Vagina (tissue), 2 donors: ENCODE data around the gene ALDH1A1. TPM values are rescaled to one million over a fixed set of nuclear protein-coding genes. Genes with fewer than 3 reads are reported as not detected.

Source experiments
- DNase-seq, 2 donors: peaks; one replicate each; pipeline ENCODE4 v3.0.0-alpha.2; 2017; ENCODE audit errors: extremely low spot score in 2 of 2
- H3K27ac ChIP-seq: fragments of 200-600 bp; sonication (generic); one replicate; pipeline ENCODE4 v1.5.1; 2019
- H3K27me3 ChIP-seq: fragments of 200-600 bp; sonication (generic); one replicate; pipeline ENCODE4 v1.5.1; 2019
- H3K36me3 ChIP-seq, 2 donors: fragments of 200-600 bp; sonication (generic); one replicate each; pipeline ENCODE4 v1.5.1; 2017 to 2019
- H3K4me1 ChIP-seq: fragments of 200-600 bp; sonication (generic); one replicate; pipeline ENCODE4 v1.5.1; 2019
- H3K4me3 ChIP-seq, 2 donors: fragments of 200-600 bp; sonication (generic); 1 replicate in 1 of 2; 2 replicates in 1 of 2; pipeline ENCODE4 v1.5.1; 2016 to 2019
- H3K9me3 ChIP-seq: fragments of 200-600 bp; sonication (generic); one replicate; pipeline ENCODE4 v1.5.1; 2019
- POLR2A ChIP-seq, 2 donors: fragments of 450-650 bp; IDR thresholded peaks; one replicate each; pipeline ENCODE4 v1.6.1; 2017; ENCODE audit warnings: antibody characterized with exemption in 2 of 2, mild to moderate bottlenecking in 2 of 2, moderate library complexity in 2 of 2
- POLR2AphosphoS5 ChIP-seq, 2 donors: sonication (generic); formaldehyde crosslinking; IDR thresholded peaks; one replicate each; pipeline ENCODE4 v1.9.0; 2017; ENCODE audit warnings: antibody characterized with exemption in 2 of 2, mild to moderate bottlenecking in 2 of 2, low read depth in 1 of 2; ENCODE audit not compliant: insufficient read depth in 1 of 2
- intact Hi-C: fragments of 100-400 bp; cut with DNase I; formaldehyde crosslinking; loops from one replicate; pipeline ENCODE4 v1.15.1; 2023
- total RNA-seq: library from RNA; depleted of rRNA; stranded (reverse); fragments of >200 nt; gene quantifications from one replicate; pipeline ENCODE4 v1.2.3, GENCODE V29; 2016
- TF ChIP-seq, protein P1 (sequence below), 3 experiments: fragments of 450-650 bp in 2 of 3; fragments of 200-600 bp in 1 of 3; sonication (generic) in 1 of 3; IDR thresholded peaks; one replicate each; pipeline ENCODE4 v1.5.1; 2017 to 2019; ENCODE audit warnings: antibody characterized with exemption in 3 of 3, mild to moderate bottlenecking in 2 of 3, moderate library complexity in 2 of 3

Gene ALDH1A1
- total RNA-seq, 1 donor from 2014 or later, result 126 TPM

DNA sequence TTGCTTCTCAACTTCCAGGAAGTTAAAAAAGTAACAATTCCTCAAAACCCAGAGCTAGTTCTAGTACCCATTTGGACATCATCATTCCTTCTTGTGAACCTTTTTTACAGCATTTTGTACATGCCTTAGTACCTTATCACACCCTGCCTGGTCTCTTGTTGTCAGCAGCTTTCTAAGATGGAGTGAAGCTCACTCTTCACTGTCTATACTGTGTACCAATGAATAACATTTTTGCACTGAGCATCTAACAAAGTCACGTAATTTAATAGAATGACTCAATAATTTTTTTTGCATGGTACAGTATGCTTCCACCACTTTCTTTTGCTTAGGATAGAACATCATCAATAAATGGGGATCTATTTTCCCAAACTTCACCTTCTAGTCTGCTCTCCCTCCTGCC is 29.8 kb downstream of the ALDH1A1 start:
- Histone ChIP-seq H3K4me1 (no peaks in the 10 kb centered on the region), H3K36me3 (peaks cover 0 to 5% of the 10 kb centered on the region in 2 donors), H3K27me3 (no peaks in the 10 kb centered on the region), H3K4me3 (no peak overlapping the region), H3K9me3 (no peaks in the 10 kb centered on the region), H3K27ac (no peak overlapping the region)
- no peak for DNase-seq
- TF ChIP-seq, protein P1, sequence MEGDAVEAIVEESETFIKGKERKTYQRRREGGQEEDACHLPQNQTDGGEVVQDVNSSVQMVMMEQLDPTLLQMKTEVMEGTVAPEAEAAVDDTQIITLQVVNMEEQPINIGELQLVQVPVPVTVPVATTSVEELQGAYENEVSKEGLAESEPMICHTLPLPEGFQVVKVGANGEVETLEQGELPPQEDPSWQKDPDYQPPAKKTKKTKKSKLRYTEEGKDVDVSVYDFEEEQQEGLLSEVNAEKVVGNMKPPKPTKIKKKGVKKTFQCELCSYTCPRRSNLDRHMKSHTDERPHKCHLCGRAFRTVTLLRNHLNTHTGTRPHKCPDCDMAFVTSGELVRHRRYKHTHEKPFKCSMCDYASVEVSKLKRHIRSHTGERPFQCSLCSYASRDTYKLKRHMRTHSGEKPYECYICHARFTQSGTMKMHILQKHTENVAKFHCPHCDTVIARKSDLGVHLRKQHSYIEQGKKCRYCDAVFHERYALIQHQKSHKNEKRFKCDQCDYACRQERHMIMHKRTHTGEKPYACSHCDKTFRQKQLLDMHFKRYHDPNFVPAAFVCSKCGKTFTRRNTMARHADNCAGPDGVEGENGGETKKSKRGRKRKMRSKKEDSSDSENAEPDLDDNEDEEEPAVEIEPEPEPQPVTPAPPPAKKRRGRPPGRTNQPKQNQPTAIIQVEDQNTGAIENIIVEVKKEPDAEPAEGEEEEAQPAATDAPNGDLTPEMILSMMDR (IDR thresholded peaks at IDR 0.05), result no peak
- no peak for TF ChIP-seq POLR2A (IDR thresholded peaks at IDR 0.05)
- no peak for TF ChIP-seq POLR2AphosphoS5 (IDR thresholded peaks at IDR 0.05; ENCODE audit: insufficient read depth in 1 of 2, low read depth in 1 of 2)
- intact Hi-C loops, result no loop called here

DNA sequence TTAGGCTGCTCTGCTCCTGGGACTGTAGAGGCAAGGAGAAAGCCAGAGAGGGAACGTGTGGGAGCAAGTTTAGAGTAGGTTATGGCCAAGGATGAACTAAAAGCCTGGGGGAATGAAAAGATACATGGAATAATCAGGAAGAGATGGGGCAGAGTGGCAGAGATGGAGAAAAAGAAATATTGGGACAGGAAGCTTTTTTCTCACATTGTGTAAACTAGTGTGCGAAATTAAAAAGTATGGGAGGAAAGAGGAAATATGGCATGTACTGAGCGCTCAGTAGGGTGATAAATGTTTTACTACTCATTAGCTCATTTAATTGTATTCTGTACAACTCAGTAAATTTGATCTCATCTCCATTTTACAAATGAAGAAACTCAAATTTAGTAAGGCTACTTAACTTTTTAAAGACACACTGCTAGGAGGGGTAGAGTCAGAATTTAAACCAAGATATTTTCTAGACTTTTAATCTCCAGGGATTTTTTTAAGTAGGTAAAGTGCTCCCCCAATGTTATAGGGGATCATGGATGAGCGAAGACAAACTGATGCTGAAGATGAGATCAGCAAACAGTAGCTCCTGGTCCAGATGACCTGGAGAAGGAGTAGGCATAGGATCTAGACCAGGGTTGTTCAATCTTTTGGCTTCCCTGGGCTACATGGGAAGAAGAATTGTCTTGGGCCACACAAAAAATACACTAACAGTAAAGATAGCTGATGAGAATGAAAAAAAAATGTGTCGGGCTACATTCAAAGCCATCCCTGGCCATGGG is 30.8 kb downstream of the ALDH1A1 start:
- DNase-seq, result no peak
- Histone ChIP-seq H3K27me3 (no peaks in the 10 kb centered on the region), H3K9me3 (no peaks in the 10 kb centered on the region), H3K36me3 (peaks cover 0 to 5% of the 10 kb centered on the region in 2 donors), H3K4me3 (no peak overlapping the region), H3K27ac (no peak overlapping the region), H3K4me1 (no peaks in the 10 kb centered on the region)
- no peak for TF ChIP-seq POLR2A (IDR thresholded peaks at IDR 0.05)
- TF ChIP-seq, protein P1 (IDR thresholded peaks at IDR 0.05), result no peak
- TF ChIP-seq POLR2AphosphoS5 (IDR thresholded peaks at IDR 0.05; ENCODE audit: insufficient read depth in 1 of 2, low read depth in 1 of 2), result no peak
- intact Hi-C loops, result no loop called here

DNA sequence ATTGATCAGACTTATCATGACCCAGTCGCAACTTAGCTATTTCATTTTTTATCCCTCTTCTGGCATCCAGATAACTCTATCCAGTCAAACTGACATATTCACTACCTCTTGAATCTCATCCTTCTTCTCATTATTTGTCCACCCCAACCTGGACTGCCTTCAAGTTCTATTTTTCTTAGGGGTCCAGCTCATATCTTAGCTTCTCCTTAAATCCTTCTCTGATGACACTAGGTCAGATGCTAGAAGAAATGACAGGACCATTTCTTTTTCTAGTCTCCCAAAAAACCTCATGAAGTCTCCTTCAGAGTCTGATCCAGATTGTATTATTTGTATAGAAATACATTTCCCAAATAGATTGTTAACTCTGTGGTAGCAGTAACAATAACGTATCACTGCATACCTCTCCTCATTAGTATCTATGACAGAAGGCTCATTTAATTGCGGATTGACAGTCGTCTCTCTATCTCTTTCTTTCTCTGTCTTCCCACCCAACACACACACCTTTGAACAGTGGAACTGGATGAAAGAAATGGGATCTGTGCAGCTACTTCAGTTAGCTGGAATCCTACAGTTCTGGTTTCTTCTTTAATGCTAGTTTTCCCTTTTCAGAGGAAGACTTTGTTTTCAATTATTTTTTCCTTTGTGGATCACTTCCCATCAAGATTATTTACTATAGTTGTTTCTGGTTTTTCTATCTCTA is 33.5 kb downstream of the ALDH1A1 start:
- intact Hi-C loops, result no loop called here
- no peaks in the 10 kb centered on the region for H3K9me3 ChIP-seq
- H3K27ac ChIP-seq, result no peak overlapping the region
- no peak overlapping the region for H3K4me3 ChIP-seq
- peaks cover 0 to 8% of the 10 kb centered on the region in 2 donors for H3K36me3 ChIP-seq
- no peak for DNase-seq
- no peak for TF ChIP-seq POLR2A (IDR thresholded peaks at IDR 0.05)
- TF ChIP-seq POLR2AphosphoS5 (IDR thresholded peaks at IDR 0.05; ENCODE audit: insufficient read depth in 1 of 2, low read depth in 1 of 2), result no peak
- TF ChIP-seq, protein P1 (IDR thresholded peaks at IDR 0.05), result no peak
- no peaks in the 10 kb centered on the region for H3K27me3 ChIP-seq
- no peaks in the 10 kb centered on the region for H3K4me1 ChIP-seq

DNA sequence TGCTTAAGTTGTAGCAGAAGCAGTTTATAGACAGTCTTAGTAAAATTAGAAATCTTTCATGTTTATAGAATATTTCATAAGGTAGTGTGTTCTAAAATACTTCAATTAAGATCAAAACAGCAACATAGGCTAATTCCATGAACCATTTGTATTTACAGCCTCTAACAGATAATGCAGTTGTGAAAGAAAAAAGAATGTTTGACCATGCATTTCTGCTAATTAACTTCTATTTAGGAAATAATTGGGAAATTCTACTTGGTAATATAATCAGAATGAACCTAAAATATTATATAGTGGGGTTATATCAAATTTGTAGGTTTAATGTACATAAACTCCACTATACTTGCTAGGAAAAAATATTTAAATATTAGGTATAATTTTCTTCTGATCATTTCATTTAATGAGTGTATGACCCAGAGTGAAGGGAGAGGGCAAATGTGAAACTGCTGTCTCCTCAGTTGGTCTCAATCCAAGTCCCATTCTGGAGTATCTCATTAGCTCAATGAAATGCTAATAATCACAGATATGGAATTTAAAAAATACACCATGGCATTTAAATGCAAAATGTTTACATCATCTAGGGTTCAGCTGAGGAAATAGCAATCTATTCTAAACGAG is 34.9 kb downstream of the ALDH1A1 start:
- peaks cover 0 to 8% of the 10 kb centered on the region in 2 donors for H3K36me3 ChIP-seq
- intact Hi-C loops, result no loop called here
- TF ChIP-seq POLR2A (IDR thresholded peaks at IDR 0.05), result no peak
- no peak for TF ChIP-seq POLR2AphosphoS5 (IDR thresholded peaks at IDR 0.05; ENCODE audit: insufficient read depth in 1 of 2, low read depth in 1 of 2)
- TF ChIP-seq, protein P1 (IDR thresholded peaks at IDR 0.05), result no peak
- DNase-seq, result no peak
- H3K27ac ChIP-seq, result no peak overlapping the region
- no peak overlapping the region for H3K4me3 ChIP-seq
- H3K9me3 ChIP-seq, result no peaks in the 10 kb centered on the region
- H3K27me3 ChIP-seq, result no peaks in the 10 kb centered on the region
- H3K4me1 ChIP-seq, result no peaks in the 10 kb centered on the region
